Loucy (cell line): ENCODE measurements around the gene KRT27.
A peak's percentile ranks its signal among the peaks of the same experiment; 100 is the strongest.
"Not testable (repeated sequence)": the region's sequence is repeated elsewhere in the genome, so short reads cannot be mapped to it uniquely, and the experiment has no call there.

ENCODE experiments used
- H2AFZ ChIP-seq: fragments of 200-600 bp; sonication (generic); 2 replicates; pipeline ENCODE4 v1.6.0; 2016; ENCODE audit warnings: antibody characterized with exemption, mild to moderate bottlenecking, low read length, moderate library complexity
- H3F3A ChIP-seq: fragments of 200-600 bp; 2 replicates; pipeline ENCODE4 v1.6.0; 2016; ENCODE audit warnings: antibody characterized with exemption, low read depth, mild to moderate bottlenecking
- H3K27me3 ChIP-seq: fragments of 200-600 bp; sonication (generic); 2 replicates; pipeline ENCODE4 v1.6.1; 2014; ENCODE audit warnings: low read length, mild to moderate bottlenecking; ENCODE audit not compliant: insufficient read depth, poor library complexity, severe bottlenecking
- H3K36me3 ChIP-seq: fragments of 200-600 bp; sonication (generic); 2 replicates; pipeline ENCODE4 v1.6.1; 2016; ENCODE audit warnings: low read length; ENCODE audit not compliant: insufficient read depth
- H3K4me1 ChIP-seq: fragments of 200-600 bp; sonication (generic); 2 replicates; pipeline ENCODE4 v1.5.1; 2014; ENCODE audit warnings: low read length, mild to moderate bottlenecking; ENCODE audit not compliant: insufficient read depth, poor library complexity, severe bottlenecking
- H3K4me2 ChIP-seq: fragments of 200-600 bp; sonication (generic); 2 replicates; pipeline ENCODE4 v1.6.0; 2014; ENCODE audit warnings: antibody characterized with exemption, low read length, low read depth, mild to moderate bottlenecking; ENCODE audit not compliant: poor library complexity, severe bottlenecking
- H3K4me3 ChIP-seq: fragments of 200-600 bp; sonication (generic); 2 replicates; pipeline ENCODE4 v1.5.1; 2014; ENCODE audit warnings: low read length, mild to moderate bottlenecking, mixed read lengths; ENCODE audit not compliant: poor library complexity, severe bottlenecking
- H3K79me2 ChIP-seq: fragments of 200-600 bp; sonication (generic); 2 replicates; pipeline ENCODE4 v1.6.1; 2014; ENCODE audit warnings: low read length; ENCODE audit not compliant: insufficient read depth
- H3K9ac ChIP-seq: fragments of 200-600 bp; sonication (generic); 2 replicates; pipeline ENCODE4 v1.6.0; 2014; ENCODE audit warnings: mild to moderate bottlenecking, low read depth, low read length, moderate library complexity; ENCODE audit not compliant: poor library complexity, severe bottlenecking
- H3K9me2 ChIP-seq: fragments of 200-600 bp; sonication (generic); replicated peaks from 2 replicates; pipeline ENCODE4 v1.6.1; 2016; ENCODE audit warnings: low read depth, low read length, mixed read lengths
- H3K9me3 ChIP-seq: fragments of 200-600 bp; sonication (generic); 2 replicates; pipeline ENCODE4 v1.6.1; 2014; ENCODE audit warnings: mild to moderate bottlenecking, antibody characterized with exemption, low read length, low read depth; ENCODE audit not compliant: insufficient read depth
- H4K20me1 ChIP-seq: fragments of 200-600 bp; sonication (generic); 2 replicates; pipeline ENCODE4 v1.6.0; 2014; ENCODE audit warnings: antibody characterized with exemption, low read length, mild to moderate bottlenecking; ENCODE audit not compliant: insufficient read depth, poor library complexity, severe bottlenecking
- EZH2phosphoT487 ChIP-seq: fragments of 200-600 bp; IDR thresholded peaks from 2 replicates; pipeline ENCODE4 v1.6.1; 2018; ENCODE audit warnings: antibody characterized with exemption, mild to moderate bottlenecking, moderate library complexity, borderline replicate concordance
- TF ChIP-seq, protein P1 (sequence below): fragments of 200-600 bp; sonication (generic); conservative IDR thresholded peaks from 2 replicates; pipeline ENCODE4 v1.5.1; 2014; ENCODE audit warnings: mild to moderate bottlenecking, antibody characterized with exemption, low read length

KRT27 gene

DNA sequence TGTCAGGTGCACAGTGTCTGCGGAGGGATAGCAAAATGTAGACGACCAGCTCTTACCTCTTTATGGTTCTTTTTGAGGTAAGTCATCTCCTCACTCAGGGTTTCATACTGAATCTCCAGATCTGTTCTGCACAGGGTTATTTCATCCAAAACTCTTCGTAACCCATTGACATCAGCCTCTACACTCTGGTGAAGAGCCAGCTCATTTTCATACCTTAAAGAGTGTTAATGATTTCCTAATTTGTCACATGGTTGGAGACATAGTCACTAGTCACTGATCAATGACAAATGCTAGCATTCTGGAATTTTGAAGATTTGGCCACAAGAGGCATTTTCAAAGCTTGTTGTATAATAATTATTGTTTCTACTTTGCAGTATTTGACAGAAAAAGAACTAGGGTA is 28.5 kb downstream of the KRT27 start:
- Histone ChIP-seq H3K9me2 (no peaks in the 10 kb centered on the region), H3K9ac (no peak overlapping the region), H3K4me1 (peaks cover 8% of the 10 kb centered on the region), H3K27me3 (peaks cover 5% of the 10 kb centered on the region), H3K79me2 (no peaks in the 10 kb centered on the region), H3K9me3 (no peaks in the 10 kb centered on the region), H4K20me1 (no peaks in the 10 kb centered on the region), H3K4me2 (no peak overlapping the region), H3F3A (no peaks in the 10 kb centered on the region), H3K36me3 (no peaks in the 10 kb centered on the region), H2AFZ (no peak overlapping the region), H3K4me3 (no peak overlapping the region)
- no peak for TF ChIP-seq EZH2phosphoT487
- TF ChIP-seq, protein P1, sequence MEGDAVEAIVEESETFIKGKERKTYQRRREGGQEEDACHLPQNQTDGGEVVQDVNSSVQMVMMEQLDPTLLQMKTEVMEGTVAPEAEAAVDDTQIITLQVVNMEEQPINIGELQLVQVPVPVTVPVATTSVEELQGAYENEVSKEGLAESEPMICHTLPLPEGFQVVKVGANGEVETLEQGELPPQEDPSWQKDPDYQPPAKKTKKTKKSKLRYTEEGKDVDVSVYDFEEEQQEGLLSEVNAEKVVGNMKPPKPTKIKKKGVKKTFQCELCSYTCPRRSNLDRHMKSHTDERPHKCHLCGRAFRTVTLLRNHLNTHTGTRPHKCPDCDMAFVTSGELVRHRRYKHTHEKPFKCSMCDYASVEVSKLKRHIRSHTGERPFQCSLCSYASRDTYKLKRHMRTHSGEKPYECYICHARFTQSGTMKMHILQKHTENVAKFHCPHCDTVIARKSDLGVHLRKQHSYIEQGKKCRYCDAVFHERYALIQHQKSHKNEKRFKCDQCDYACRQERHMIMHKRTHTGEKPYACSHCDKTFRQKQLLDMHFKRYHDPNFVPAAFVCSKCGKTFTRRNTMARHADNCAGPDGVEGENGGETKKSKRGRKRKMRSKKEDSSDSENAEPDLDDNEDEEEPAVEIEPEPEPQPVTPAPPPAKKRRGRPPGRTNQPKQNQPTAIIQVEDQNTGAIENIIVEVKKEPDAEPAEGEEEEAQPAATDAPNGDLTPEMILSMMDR = no peak

DNA sequence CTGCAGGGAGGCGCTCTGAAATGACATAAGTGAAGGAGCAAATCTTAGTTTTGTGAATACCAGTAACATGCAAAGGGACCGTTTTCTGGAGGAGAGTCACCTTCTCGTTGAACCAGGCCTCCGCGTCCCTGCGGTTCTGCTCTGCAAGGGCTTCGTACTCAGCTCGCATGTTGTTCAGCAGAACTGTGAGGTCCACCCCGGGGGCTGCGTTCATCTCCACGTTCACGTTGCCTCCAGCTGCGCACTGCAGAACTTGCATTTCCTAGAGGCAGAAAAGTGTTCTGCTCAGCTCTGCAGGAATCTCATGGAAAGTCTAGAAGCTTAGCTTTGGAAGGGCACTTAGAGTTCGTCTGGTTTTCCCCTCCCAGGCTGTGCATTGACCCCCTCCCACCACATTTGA is 31.3 kb downstream of the KRT27 start:
- peaks cover 8% of the 10 kb centered on the region for H3K4me1 ChIP-seq
- H3K9me3 ChIP-seq = no peaks in the 10 kb centered on the region
- no peaks in the 10 kb centered on the region for H4K20me1 ChIP-seq
- no peaks in the 10 kb centered on the region for H3K79me2 ChIP-seq
- peaks cover 5% of the 10 kb centered on the region for H3K27me3 ChIP-seq
- H3K36me3 ChIP-seq = no peaks in the 10 kb centered on the region
- H2AFZ ChIP-seq = peak overlapping the region; percentile 23; the same call in 1 of the 2 replicates
- TF ChIP-seq EZH2phosphoT487 = no peak
- TF ChIP-seq, protein P1 = no peak
- no peak overlapping the region for H3K9ac ChIP-seq
- no peak overlapping the region for H3K4me2 ChIP-seq
- no peak overlapping the region for H3K4me3 ChIP-seq
- no peaks in the 10 kb centered on the region for H3K9me2 ChIP-seq
- H3F3A ChIP-seq = no peaks in the 10 kb centered on the region

DNA sequence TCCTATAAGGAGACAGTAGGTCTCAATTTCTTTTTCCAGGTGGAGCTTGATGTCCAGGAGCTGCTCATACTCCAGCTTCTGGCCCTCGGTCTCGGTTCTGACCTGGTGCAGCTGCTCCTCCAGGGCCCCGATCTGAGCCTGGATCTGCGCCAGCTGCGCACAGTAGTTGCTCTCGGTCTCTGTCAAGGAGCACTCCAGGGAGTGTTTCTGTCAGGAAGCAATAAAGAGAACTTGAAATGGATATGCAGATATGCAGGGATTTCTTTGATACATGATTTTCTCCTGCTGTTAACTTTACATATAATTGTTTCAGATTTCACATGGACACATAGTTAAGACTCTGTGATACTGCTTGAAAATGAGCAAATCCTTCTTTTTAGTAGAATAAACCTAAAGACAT is 32.0 kb downstream of the KRT27 start:
- Histone ChIP-seq H3K27me3 (no peaks in the 10 kb centered on the region), H3K9me3 (no peaks in the 10 kb centered on the region), H3K9me2 (no peaks in the 10 kb centered on the region)

DNA sequence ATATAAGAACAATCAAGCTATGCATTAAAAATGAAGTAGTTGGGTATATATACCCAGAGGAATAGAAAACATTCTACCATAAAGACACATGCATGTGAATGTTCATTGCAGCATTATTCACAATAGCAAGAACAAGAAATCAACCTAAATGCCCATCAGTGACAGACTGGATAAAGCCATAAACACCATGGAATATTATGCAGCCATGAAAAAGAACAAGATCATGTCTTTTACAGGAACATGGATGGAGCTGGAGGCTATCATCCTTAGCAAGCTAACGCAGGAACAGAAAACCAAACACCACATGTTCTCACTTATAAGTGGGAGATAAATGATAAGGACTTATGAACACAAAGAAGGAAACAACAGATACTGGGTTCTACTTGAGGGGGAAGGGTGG is 33.7 kb downstream of the KRT27 start:
- H3K4me1 ChIP-seq, H3K4me2 ChIP-seq, H3K9me2 ChIP-seq, H3K9ac ChIP-seq, H3K79me2 ChIP-seq, H3K4me3 ChIP-seq, H3K27me3 ChIP-seq, H3K36me3 ChIP-seq, H4K20me1 ChIP-seq, H2AFZ ChIP-seq, H3F3A ChIP-seq, H3K9me3 ChIP-seq: not testable (repeated sequence)

More for the DNA sequence above, 32.0 kb downstream of the KRT27 start:
- Histone ChIP-seq H2AFZ (no peak overlapping the region), H3K4me2 (no peak overlapping the region), H3K79me2 (no peaks in the 10 kb centered on the region), H3K4me1 (peaks cover 8% of the 10 kb centered on the region), H3F3A (no peaks in the 10 kb centered on the region), H3K9ac (no peak overlapping the region), H4K20me1 (no peaks in the 10 kb centered on the region), H3K4me3 (no peak overlapping the region), H3K36me3 (no peaks in the 10 kb centered on the region)
- TF ChIP-seq, protein P1 = no peak
- no peak for TF ChIP-seq EZH2phosphoT487
